Measurements from ENCODE around the gene ANKRD45.

GRCh38 chr1:173717238-173717637, 47.6 kb upstream of the ANKRD45 start:
- TF ChIP-seq MAX (IDR thresholded peaks at IDR 0.05) (no peak), EGR1 (IDR thresholded peaks at IDR 0.05; ENCODE audit: low read depth) (no peak), ZNF274 (IDR thresholded peaks at IDR 0.05; ENCODE audit: low read depth, low read length) (no peak), POLR2AphosphoS5 (IDR thresholded peaks at IDR 0.05; ENCODE audit: low read depth, low read length) (no peak)
- TF ChIP-seq, protein P1, sequence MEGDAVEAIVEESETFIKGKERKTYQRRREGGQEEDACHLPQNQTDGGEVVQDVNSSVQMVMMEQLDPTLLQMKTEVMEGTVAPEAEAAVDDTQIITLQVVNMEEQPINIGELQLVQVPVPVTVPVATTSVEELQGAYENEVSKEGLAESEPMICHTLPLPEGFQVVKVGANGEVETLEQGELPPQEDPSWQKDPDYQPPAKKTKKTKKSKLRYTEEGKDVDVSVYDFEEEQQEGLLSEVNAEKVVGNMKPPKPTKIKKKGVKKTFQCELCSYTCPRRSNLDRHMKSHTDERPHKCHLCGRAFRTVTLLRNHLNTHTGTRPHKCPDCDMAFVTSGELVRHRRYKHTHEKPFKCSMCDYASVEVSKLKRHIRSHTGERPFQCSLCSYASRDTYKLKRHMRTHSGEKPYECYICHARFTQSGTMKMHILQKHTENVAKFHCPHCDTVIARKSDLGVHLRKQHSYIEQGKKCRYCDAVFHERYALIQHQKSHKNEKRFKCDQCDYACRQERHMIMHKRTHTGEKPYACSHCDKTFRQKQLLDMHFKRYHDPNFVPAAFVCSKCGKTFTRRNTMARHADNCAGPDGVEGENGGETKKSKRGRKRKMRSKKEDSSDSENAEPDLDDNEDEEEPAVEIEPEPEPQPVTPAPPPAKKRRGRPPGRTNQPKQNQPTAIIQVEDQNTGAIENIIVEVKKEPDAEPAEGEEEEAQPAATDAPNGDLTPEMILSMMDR (IDR thresholded peaks at IDR 0.05 in 2 of 3, conservative IDR thresholded peaks at IDR 0.05 in 1 of 3; ENCODE audit: borderline replicate concordance in 1 of 3, insufficient read depth in 1 of 3, low read depth in 2 of 3, low read length in 2 of 3) = no peak

Measured in HCT116 (cell line).